K562 (cell line): ENCODE results near the gene ITSN1. TPM values are rescaled to one million over a fixed set of nuclear protein-coding genes. Genes with fewer than 3 reads are reported as not detected.

Source experiments
- ASH1L ChIP-seq: fragments of 450-650 bp; IDR thresholded peaks from 2 replicates; pipeline ENCODE4 v1.6.1; 2018; ENCODE audit warnings: borderline replicate concordance, mild to moderate bottlenecking, low read depth; ENCODE audit not compliant: partially characterized antibody
- BMI1 ChIP-seq: fragments of 150-350 bp; IDR thresholded peaks from 2 replicates; pipeline ENCODE4 v1.6.1; 2014; ENCODE audit warnings: low read length
- CEBPB ChIP-seq: fragments of 450-650 bp; IDR thresholded peaks from 2 replicates; pipeline ENCODE4 v1.6.1; 2016; ENCODE audit warnings: missing genetic modification characterization, missing compliant biosample characterization
- FOSL1 ChIP-seq: fragments of 200-800 bp; sonication (Bioruptor generic); conservative IDR thresholded peaks from 2 replicates; pipeline ENCODE4 v1.6.1; 2016; ENCODE audit warnings: missing genetic modification characterization, missing compliant biosample characterization
- HMG20B ChIP-seq: fragments of 250-450 bp; sonication (Bioruptor Pico); IDR thresholded peaks from 2 replicates; pipeline ENCODE4 v1.5.0; 2021; ENCODE audit warnings: mild to moderate bottlenecking
- MIER1 ChIP-seq: fragments of 450-650 bp; IDR thresholded peaks from 2 replicates; pipeline ENCODE4 v1.6.1; 2016; ENCODE audit warnings: antibody characterized with exemption, mild to moderate bottlenecking, low read depth
- NELFE ChIP-seq: IDR thresholded peaks from 2 replicates; pipeline ENCODE4 v1.6.1; 2011; ENCODE audit warnings: mild to moderate bottlenecking; ENCODE audit not compliant: insufficient read depth, insufficient read length
- NFYB ChIP-seq: IDR thresholded peaks from 2 replicates; pipeline ENCODE4 v1.6.1; 2011; ENCODE audit warnings: mild to moderate bottlenecking, moderate library complexity; ENCODE audit not compliant: insufficient read length; ENCODE audit errors: extremely low read depth
- TCF3 ChIP-seq: sonication (generic); formaldehyde crosslinking; IDR thresholded peaks from 2 replicates; pipeline ENCODE4 v1.4.0; 2020; ENCODE audit warnings: mild to moderate bottlenecking, missing genetic modification reagents
- TFE3 ChIP-seq: fragments of 450-650 bp; formaldehyde crosslinking; IDR thresholded peaks from 2 replicates; pipeline ENCODE4 v1.4.0; 2020; ENCODE audit warnings: mild to moderate bottlenecking, mixed read lengths
- TOE1 ChIP-seq, 2 experiments: fragments of 450-650 bp in 1 of 2; sonication (generic) in 1 of 2; formaldehyde crosslinking in 1 of 2; IDR thresholded peaks; 2 replicates each; pipeline versions ENCODE4 v1.7.1 to v1.8.0; 2016 to 2022; ENCODE audit warnings: borderline replicate concordance in 2 of 2, mild to moderate bottlenecking in 2 of 2, antibody characterized with exemption in 1 of 2, inconsistent platforms in 1 of 2, low read depth in 1 of 2, missing genetic modification reagents in 1 of 2, moderate library complexity in 1 of 2
- XRCC3 ChIP-seq: fragments of 450-650 bp; IDR thresholded peaks from 2 replicates; pipeline ENCODE4 v1.6.1; 2017; ENCODE audit warnings: mild to moderate bottlenecking, moderate library complexity
- ZNF3 ChIP-seq: fragments of 250-450 bp; sonication (Bioruptor Pico); IDR thresholded peaks from 2 replicates; pipeline ENCODE4 v1.5.0; 2021; ENCODE audit warnings: mild to moderate bottlenecking, moderate library complexity
- polyA plus RNA-seq, 8 experiments: library from polyadenylated mRNA; depleted of rRNA in 4 of 8; stranded (reverse) in 5 of 8; unstranded in 3 of 8; fragments of >200 nt; fragmentation: Nextera tagmentation in 2 of 8; fragmentation: Illumina TruSeq in 1 of 8; extraction: Ambion mirVana in 2 of 8; extraction: Trizol in 1 of 8; gene quantifications; 2 replicates each; pipeline versions ENCODE4 v1.2.1 to v1.2.3, GENCODE V29; 2011 to 2014; ENCODE audit warnings: inconsistent platforms in 1 of 8, missing spikeins in 1 of 8
- total RNA-seq, 7 experiments: library from RNA; depleted of rRNA in 6 of 7; stranded (reverse); fragments of >200 nt in 6 of 7; fragmentation: Illumina TruSeq in 2 of 7; extraction: Trizol in 2 of 7; gene quantifications; 2 replicates each; pipeline versions ENCODE4 v1.2.1 to v1.2.3, GENCODE V29; 2011 to 2021; ENCODE audit warnings: low replicate concordance in 1 of 7
- TF ChIP-seq, protein P1 (sequence below): IDR thresholded peaks from 3 replicates; pipeline ENCODE4 v1.6.1; 2011; ENCODE audit warnings: borderline replicate concordance, mild to moderate bottlenecking, moderate library complexity; ENCODE audit not compliant: insufficient read length; ENCODE audit errors: extremely low read depth
- TF ChIP-seq, protein P2 (sequence below): fragments of 250-450 bp; sonication (Bioruptor Pico); IDR thresholded peaks from 2 replicates; pipeline ENCODE4 v1.5.0; 2020; ENCODE audit warnings: mild to moderate bottlenecking

Gene ITSN1
- total and polyA plus RNA-seq, 9 of the 15 experiments (the other 6 are each of a cell fraction or from before 2014, with no cell fraction given) = 1.1 to 12.6 (median 4.8) TPM

DNA sequence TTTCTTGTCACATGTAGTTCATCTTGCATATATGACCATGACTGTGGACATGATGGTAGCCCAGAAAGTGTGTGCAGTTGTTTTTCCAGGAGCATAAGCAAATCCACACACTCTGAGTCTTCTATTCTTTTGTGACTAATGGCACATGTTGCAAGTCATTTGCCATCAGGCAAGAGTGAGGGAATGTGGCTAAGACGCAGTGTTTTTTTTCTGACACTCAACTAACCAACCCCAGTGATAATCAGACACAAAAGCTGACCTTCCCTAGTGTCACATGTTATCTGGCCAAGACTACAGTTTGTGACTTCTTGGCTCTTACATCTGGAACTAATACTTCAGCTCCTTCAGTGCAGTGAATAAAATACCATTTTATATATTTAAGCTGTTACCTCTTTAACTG is 108.8 kb downstream of the ITSN1 start (continued):
- TF ChIP-seq BMI1 = no peak
- no peak for TF ChIP-seq HMG20B (CRISPR knock-in tag)
- peak; percentile 80 for TF ChIP-seq CEBPB (tag)
- TF ChIP-seq, protein P1, sequence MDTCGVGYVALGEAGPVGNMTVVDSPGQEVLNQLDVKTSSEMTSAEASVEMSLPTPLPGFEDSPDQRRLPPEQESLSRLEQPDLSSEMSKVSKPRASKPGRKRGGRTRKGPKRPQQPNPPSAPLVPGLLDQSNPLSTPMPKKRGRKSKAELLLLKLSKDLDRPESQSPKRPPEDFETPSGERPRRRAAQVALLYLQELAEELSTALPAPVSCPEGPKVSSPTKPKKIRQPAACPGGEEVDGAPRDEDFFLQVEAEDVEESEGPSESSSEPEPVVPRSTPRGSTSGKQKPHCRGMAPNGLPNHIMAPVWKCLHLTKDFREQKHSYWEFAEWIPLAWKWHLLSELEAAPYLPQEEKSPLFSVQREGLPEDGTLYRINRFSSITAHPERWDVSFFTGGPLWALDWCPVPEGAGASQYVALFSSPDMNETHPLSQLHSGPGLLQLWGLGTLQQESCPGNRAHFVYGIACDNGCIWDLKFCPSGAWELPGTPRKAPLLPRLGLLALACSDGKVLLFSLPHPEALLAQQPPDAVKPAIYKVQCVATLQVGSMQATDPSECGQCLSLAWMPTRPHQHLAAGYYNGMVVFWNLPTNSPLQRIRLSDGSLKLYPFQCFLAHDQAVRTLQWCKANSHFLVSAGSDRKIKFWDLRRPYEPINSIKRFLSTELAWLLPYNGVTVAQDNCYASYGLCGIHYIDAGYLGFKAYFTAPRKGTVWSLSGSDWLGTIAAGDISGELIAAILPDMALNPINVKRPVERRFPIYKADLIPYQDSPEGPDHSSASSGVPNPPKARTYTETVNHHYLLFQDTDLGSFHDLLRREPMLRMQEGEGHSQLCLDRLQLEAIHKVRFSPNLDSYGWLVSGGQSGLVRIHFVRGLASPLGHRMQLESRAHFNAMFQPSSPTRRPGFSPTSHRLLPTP = no peak
- TF ChIP-seq TFE3 = 0 out of 2 replicates have a peak, but pooled peaks have one; percentile 29
- TF ChIP-seq ASH1L = no peak
- no peak for TF ChIP-seq XRCC3
- peak; percentile 28; the same call in 1 of the 2 replicates for TF ChIP-seq TCF3
- no peak for TF ChIP-seq MIER1
- TF ChIP-seq NELFE = no peak
- no peak for TF ChIP-seq ZNF3 (CRISPR knock-in tag)
- no peak for TF ChIP-seq NFYB
- TF ChIP-seq, protein P2, sequence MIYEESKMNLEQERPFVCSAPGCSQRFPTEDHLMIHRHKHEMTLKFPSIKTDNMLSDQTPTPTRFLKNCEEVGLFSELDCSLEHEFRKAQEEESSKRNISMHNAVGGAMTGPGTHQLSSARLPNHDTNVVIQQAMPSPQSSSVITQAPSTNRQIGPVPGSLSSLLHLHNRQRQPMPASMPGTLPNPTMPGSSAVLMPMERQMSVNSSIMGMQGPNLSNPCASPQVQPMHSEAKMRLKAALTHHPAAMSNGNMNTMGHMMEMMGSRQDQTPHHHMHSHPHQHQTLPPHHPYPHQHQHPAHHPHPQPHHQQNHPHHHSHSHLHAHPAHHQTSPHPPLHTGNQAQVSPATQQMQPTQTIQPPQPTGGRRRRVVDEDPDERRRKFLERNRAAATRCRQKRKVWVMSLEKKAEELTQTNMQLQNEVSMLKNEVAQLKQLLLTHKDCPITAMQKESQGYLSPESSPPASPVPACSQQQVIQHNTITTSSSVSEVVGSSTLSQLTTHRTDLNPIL = no peak
- peak; percentile 37; the same call in 1 of the 2 replicates for TF ChIP-seq TOE1 (IDR thresholded peaks at IDR 0.05; ENCODE audit: borderline replicate concordance)
- TF ChIP-seq TOE1 (CRISPR knock-in tag; IDR thresholded peaks at IDR 0.05; ENCODE audit: borderline replicate concordance, low read depth) = no peak
- peak; percentile 80 for TF ChIP-seq FOSL1 (tag)
